ENCODE results near the gene CALML3. TPM values are rescaled to one million over a fixed set of nuclear protein-coding genes. Genes with fewer than 3 reads are reported as not detected.
"Not testable (repeated sequence)": the region's sequence is repeated elsewhere in the genome, so short reads cannot be mapped to it uniquely, and the experiment has no call there.

The CALML3 gene
- total and polyA plus RNA-seq, 12 donors: 0.04 TPM; not detected in 11

DNA sequence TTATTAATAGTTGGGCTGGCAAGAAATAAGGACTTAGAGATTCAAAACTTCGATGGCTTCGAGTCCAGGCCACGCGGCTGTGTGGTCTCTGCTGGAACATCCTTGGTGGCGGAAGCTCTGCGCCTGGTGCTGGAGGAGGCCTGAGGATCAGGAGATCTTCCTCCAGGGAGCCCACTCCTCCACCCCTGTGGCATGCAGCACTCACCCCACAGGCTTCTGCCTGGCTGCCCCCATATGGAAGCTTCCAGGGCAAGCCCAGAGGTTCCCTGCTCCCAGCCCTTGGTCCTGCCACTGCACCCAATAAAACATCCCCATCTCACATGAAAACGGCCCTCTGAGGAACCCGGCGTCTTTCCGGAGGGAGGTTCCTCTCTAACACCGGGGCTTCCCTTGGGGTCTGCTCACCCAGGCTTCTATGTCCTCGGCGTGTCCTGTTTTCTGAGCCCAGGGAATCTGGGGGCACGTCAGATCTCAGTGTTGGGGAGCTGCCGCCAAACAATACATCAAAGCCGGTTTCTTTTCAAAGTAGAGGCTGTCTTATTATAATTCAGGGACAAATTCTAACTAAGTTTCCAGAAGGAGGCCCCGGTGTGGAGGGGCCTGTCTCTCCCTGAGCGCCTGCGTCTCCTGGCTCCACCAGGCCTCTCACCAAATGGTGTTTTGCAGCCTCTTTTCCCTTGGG is 32.4 kb downstream of the CALML3 start:
- Histone ChIP-seq H3K27me3 (no peaks in the 10 kb centered on the region), H3K36me3 (no peaks in the 10 kb centered on the region), H3K4me1 (peaks cover 0 to 16% (median 0%) of the 10 kb centered on the region in 9 donors), H3K4me3 (no peak overlapping the region), H3K9me3 (no peaks in the 10 kb centered on the region), H3K27ac (no peak overlapping the region)
- TF ChIP-seq, protein P1, sequence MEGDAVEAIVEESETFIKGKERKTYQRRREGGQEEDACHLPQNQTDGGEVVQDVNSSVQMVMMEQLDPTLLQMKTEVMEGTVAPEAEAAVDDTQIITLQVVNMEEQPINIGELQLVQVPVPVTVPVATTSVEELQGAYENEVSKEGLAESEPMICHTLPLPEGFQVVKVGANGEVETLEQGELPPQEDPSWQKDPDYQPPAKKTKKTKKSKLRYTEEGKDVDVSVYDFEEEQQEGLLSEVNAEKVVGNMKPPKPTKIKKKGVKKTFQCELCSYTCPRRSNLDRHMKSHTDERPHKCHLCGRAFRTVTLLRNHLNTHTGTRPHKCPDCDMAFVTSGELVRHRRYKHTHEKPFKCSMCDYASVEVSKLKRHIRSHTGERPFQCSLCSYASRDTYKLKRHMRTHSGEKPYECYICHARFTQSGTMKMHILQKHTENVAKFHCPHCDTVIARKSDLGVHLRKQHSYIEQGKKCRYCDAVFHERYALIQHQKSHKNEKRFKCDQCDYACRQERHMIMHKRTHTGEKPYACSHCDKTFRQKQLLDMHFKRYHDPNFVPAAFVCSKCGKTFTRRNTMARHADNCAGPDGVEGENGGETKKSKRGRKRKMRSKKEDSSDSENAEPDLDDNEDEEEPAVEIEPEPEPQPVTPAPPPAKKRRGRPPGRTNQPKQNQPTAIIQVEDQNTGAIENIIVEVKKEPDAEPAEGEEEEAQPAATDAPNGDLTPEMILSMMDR (IDR thresholded peaks at IDR 0.05): no peak
- no peak for DNase-seq
- WGBS, 2 donors: 92 to 96% methylated on average over 19 of the region's 19 CpGs
- intact Hi-C loops (cut with DNase I): no loop called here
- ATAC-seq: no peak

DNA sequence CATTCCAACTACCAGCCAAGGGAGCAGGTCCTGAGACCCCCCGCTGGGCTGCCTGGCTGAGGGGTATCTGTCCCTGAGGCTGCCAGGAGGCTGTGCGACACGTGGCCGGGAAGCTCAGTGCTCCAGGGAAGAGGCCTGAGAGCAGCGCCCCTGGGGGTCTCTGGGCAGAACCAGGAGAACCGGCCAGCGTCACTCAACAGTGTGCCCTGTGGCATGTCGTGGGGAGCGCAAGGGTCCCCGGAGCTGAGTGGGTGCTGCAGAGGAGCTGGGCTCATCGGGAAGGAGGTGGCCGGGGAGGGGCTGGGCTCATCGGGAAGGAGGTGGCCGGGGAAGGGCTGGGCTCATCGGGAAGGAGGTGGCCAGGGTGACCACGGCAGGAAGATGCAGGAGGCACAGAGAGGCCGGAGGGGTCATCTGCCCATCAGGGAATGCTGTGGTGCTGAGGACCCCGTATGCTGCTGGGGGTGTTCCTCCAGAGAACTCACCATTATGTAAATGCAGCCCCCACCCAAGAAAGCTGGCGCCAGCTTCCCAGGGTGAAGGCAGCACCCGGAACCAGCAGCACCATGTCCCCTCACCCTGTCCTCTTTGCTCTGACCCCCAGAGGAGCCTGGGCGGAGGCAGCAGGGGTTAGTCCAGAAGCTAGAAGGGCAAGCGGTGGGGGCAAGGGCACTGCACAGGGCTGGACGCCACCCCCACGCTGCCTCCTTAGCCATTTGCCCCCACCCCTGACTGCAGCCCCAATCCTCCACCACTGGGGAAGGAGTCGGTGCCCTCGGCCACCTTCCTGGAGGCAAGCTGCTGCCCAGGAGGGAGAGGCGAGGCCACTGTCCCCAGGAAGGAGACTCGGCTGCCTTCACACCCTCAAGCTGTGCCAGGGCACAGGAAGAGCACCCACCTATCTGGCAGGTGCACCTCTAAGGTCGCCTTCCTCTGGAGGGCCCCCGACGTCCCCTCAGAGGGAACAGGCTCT is 33.3 kb downstream of the CALML3 start:
- intact Hi-C loops (cut with DNase I): no loop called here
- Histone ChIP-seq H3K4me3 (no peak overlapping the region), H3K27ac (no peak overlapping the region), H3K9me3 (no peaks in the 10 kb centered on the region), H3K36me3 (no peaks in the 10 kb centered on the region), H3K27me3 (no peaks in the 10 kb centered on the region), H3K4me1 (peaks cover 0 to 12% (median 0%) of the 10 kb centered on the region in 9 donors)
- TF ChIP-seq, protein P1 (IDR thresholded peaks at IDR 0.05): no peak
- DNase-seq: no peak
- WGBS, 2 donors: 91 to 93% methylated on average over 31 of the region's 31 CpGs
- ATAC-seq: no peak

DNA sequence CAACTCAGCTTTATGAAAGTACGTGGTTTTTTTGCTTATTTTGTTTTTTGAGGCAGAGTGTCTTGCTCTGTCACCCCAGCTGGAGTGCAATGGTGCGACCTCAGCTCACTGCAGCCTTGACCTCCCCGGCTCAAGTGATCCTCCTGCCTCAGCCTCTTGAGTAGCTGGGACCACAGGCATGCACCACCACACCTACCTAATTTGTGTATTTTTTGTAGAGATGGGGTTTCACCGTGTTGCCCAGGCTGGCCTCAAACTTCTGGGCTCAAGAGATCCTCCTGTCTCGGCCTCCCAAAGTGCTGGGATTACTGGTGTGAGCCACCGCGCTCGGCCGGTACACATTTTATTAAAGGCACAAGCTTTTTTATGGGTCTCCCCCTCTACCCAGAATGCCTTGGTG is 34.3 kb downstream of the CALML3 start:
- H3K27me3 ChIP-seq; H3K27ac ChIP-seq; ATAC-seq; H3K9me3 ChIP-seq; H3K4me3 ChIP-seq; intact Hi-C loops (cut with DNase I); H3K36me3 ChIP-seq; H3K4me1 ChIP-seq; DNase-seq: not testable (repeated sequence)
- WGBS, 2 donors: 85 to 86% methylated on average over 9 of the region's 9 CpGs

DNA sequence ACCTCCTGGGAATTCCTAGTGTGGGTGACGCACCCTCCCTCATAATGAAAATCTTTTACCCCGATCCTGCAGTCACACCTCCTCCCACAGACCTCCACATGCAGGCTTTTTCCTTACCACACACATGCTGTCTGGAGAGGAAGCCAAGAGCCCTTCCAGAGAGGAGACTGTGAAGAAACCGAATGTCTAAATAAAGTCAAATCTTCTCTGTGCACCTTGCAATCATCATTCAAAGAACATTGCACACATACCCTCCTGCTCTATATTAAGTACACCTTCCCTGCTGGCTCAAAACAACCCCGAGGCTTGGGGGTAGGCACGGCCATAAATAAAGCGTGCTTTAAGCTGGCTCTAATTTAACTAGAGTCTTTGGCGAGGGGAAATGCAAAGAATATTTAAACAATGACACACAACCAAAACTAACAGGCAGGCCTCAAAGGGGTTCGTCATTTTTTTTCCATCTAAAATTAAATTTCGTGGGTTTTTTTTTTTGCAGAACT is 34.9 kb downstream of the CALML3 start:
- H3K9me3 ChIP-seq: no peaks in the 10 kb centered on the region
- DNase-seq (no peak), ATAC-seq (no peak)
- TF ChIP-seq, protein P1 (IDR thresholded peaks at IDR 0.05): no peak
- no peak overlapping the region for H3K27ac ChIP-seq
- peaks cover 0 to 6% (median 0%) of the 10 kb centered on the region in 9 donors for H3K4me1 ChIP-seq
- 47 to 51% methylated on average over 9 of the region's 9 CpGs for WGBS, 2 donors
- H3K27me3 ChIP-seq: no peaks in the 10 kb centered on the region
- no peaks in the 10 kb centered on the region for H3K36me3 ChIP-seq
- intact Hi-C loops (cut with DNase I): no loop called here
- H3K4me3 ChIP-seq: no peak overlapping the region

Data from heart right ventricle (tissue), 16 donors.